Cardiac ventricle fibroblast (primary cell): ENCODE measurements around the gene FERMT1. TPM values are rescaled to one million over a fixed set of nuclear protein-coding genes. Genes with fewer than 3 reads are reported as not detected.

Experiments
- total RNA-seq: library from RNA; depleted of rRNA; stranded (reverse); fragments of >200 nt; gene quantifications from 2 replicates; pipeline ENCODE4 v1.2.3, GENCODE V29; 2015

The FERMT1 gene, protein sequence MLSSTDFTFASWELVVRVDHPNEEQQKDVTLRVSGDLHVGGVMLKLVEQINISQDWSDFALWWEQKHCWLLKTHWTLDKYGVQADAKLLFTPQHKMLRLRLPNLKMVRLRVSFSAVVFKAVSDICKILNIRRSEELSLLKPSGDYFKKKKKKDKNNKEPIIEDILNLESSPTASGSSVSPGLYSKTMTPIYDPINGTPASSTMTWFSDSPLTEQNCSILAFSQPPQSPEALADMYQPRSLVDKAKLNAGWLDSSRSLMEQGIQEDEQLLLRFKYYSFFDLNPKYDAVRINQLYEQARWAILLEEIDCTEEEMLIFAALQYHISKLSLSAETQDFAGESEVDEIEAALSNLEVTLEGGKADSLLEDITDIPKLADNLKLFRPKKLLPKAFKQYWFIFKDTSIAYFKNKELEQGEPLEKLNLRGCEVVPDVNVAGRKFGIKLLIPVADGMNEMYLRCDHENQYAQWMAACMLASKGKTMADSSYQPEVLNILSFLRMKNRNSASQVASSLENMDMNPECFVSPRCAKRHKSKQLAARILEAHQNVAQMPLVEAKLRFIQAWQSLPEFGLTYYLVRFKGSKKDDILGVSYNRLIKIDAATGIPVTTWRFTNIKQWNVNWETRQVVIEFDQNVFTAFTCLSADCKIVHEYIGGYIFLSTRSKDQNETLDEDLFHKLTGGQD
- 1.6 and 4.9 TPM in 2 replicates for total RNA-seq

DNA sequence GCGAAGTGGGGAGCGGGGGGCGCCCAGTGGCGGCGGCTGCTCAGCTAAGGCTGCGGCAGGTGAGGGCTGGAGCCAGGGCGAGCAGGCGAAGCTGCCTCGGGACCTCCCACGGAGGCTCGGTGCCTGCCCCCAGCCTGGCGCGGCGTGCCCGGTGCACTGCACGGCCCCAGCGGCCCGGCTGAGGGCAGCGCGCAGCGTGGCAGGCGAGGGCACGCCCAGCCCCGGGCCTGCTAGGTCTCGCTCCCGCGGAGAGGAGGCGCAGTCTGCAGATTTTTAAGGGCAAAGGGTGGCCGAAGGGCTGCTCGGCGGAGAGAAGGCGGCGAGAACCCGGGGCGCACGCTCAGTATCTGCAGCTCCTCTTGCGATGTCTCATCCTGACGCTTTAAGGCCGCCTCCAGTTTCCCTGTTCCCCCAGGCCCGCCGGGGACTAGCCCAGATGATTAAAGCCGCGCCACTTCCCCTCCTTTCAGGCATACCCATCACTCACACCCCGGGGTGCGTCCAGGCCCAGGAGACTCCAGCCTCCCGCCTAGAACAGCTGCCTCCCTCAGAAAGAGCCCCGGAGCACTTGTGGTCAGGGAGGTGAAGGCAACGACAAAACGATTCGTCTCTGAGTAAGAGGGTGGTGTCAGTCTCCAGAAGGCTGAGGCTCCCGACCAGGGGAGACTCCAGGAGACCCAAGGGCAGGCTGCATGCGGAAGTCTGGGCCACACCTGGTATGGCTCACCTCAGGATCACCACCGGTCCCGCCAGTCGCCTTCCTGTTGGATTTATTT lies at the start of gene FERMT1:
FERMT1 (minus strand) TSS at position 158 of the 776 bp plus-strand sequence. CDS start 3,476 bp downstream, outside the sequence.

DNA sequence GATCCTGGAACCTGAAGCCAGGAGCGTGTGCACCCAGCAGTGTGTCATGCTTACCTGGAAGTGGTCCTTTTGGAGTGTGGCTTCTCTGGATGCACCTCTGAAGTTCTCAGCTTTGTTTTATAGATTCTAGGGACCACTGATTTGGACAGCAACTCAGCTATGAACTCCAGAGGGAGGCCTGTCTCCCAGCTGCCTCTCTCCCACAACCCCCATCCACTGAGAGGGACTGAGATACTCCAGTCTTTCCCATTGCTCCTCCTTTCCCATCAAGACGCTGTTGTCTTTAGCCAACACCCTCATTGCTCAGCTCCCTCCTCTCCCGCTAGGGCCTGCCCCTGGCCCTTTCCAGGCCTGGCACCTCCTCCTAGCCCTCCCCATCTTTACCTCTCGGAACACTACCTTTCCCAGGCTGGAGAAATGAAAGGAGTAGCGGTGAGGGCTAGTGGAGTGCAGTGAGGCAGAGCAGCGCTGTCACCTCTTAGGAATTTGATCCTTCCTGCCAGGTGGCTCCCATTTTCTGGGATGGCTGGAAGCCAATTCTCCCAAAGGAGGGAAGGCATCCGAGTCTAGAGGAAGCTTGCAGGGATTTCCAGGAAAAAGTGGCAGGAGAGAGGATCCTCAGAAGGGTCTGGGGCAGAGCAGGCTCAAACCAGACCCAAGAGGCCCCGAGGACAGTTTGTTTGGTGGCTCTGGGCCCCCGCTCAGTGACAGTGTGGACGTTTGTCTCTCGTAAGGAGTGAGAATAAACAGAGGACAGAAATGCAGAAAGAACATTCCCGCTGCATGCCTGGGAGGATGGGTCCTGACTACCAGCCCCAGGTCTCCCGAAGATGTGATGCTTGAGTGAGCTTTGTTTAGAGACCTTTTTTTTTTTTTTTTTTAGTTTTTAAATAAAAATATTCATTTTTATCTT lies 68.8 kb downstream of the FERMT1 start, which contains the start of gene LRRN4:
LRRN4 (minus strand) TSS at position 285 of the 913 bp plus-strand sequence. CDS start 1,261 bp downstream, outside the sequence.

Other genes with a start within 250 kb of the FERMT1 start
- 0.10 and 0.94 TPM in 2 replicates for gene CHGB, start 211.5 kb downstream of the FERMT1 start, total RNA-seq
- 6.9 and 10.3 TPM in 2 replicates for gene TRMT6, start 172.5 kb downstream of the FERMT1 start, total RNA-seq
- 1.2 and 1.5 TPM in 2 replicates for gene MCM8, start 172.4 kb downstream of the FERMT1 start, total RNA-seq
- 28.0 and 31.0 TPM in 2 replicates for gene CRLS1, start 116.9 kb downstream of the FERMT1 start, total RNA-seq
- not detected in 2 replicates for gene LRRN4, start 69.0 kb downstream of the FERMT1 start, total RNA-seq